ENCODE measurements around the gene RNF10.
"Not testable (repeated sequence)": the region's sequence is repeated elsewhere in the genome, so short reads cannot be mapped to it uniquely, and the experiment has no call there.

Gene RNF10
- total RNA-seq = 155 to 160 reads per million in 2 donors

- DNase-seq = peak; percentile 48
Measured at GRCh38 chr12:120534203-120534702, at the start of gene RNF10. Gene RNF10, plus strand, starts transcription at chr12:120534356. Its CDS starts 456 bp downstream, at chr12:120534812.

GRCh38 chr12:120485961-120486881, 47.9 kb upstream of the RNF10 start:
- no peak for DNase-seq

- DNase-seq = not testable (repeated sequence)
Measured at GRCh38 chr12:120487552-120487951, 46.6 kb upstream of the RNF10 start.

GRCh38 chr12:120488057-120488640, 46.0 kb upstream of the RNF10 start:
- DNase-seq = no peak

- no peak for DNase-seq
Measured at GRCh38 chr12:120489018-120489417, 45.1 kb upstream of the RNF10 start.

- DNase-seq = no peak
Measured at GRCh38 chr12:120490325-120490724, 43.8 kb upstream of the RNF10 start.

GRCh38 chr12:120490833-120491512, 43.2 kb upstream of the RNF10 start:
- no peak for DNase-seq

- DNase-seq = no peak
Measured at GRCh38 chr12:120495186-120495730, 38.9 kb upstream of the RNF10 start.

- DNase-seq = peak; percentile 93
Measured at GRCh38 chr12:120495731-120496412, 38.3 kb upstream of the RNF10 start, which contains the start of gene DYNLL1. Gene DYNLL1, plus strand, starts transcription at chr12:120496113. Its CDS starts 309 bp downstream, at chr12:120496422.

GRCh38 chr12:120496413-120497340, 37.5 kb upstream of the RNF10 start:
- DNase-seq = peak; percentile 19

GRCh38 chr12:120497524-120498150, 36.5 kb upstream of the RNF10 start:
- DNase-seq = no peak

- no peak for DNase-seq
Measured at GRCh38 chr12:120498870-120499515, 35.2 kb upstream of the RNF10 start.

- DNase-seq = no peak
Measured at GRCh38 chr12:120500581-120500980, 33.6 kb upstream of the RNF10 start.

- DNase-seq = no peak
Measured at GRCh38 chr12:120504587-120504986, 29.6 kb upstream of the RNF10 start.

- no peak for DNase-seq
Measured at GRCh38 chr12:120508537-120508936, 25.6 kb upstream of the RNF10 start.

GRCh38 chr12:120514002-120514401, 20.2 kb upstream of the RNF10 start:
- DNase-seq = no peak

- DNase-seq = no peak
Measured at GRCh38 chr12:120515496-120515895, 18.7 kb upstream of the RNF10 start.

GRCh38 chr12:120519324-120519723, 14.8 kb upstream of the RNF10 start:
- DNase-seq = not testable (repeated sequence)

GRCh38 chr12:120522568-120522967, 11.6 kb upstream of the RNF10 start:
- no peak for DNase-seq
